T-helper 1 cell treated with Interleukin-12 subunit alpha and Interleukin-12 subunit beta and Interleukin-4 antibody, amounts not matched to agents 30 μg/mL and 1 μg/mL, for 36 hours (primary cell): ENCODE results near the gene CES4A.
"Not testable (repeated sequence)": the region's sequence is repeated elsewhere in the genome, so short reads cannot be mapped to it uniquely, and the experiment has no call there.

ENCODE experiments used
- H3K27ac Mint-ChIP-seq: one replicate; pipeline ENCODE4 v1.8.0; 2021; ENCODE audit warnings: mild to moderate bottlenecking, mixed read lengths
- H3K27me3 Mint-ChIP-seq: one replicate; pipeline ENCODE4 v1.8.0; 2021; ENCODE audit warnings: low read depth, mixed read lengths
- H3K36me3 Mint-ChIP-seq: one replicate; pipeline ENCODE4 v1.8.0; 2021; ENCODE audit warnings: low read depth, mixed read lengths
- H3K4me1 Mint-ChIP-seq: one replicate; pipeline ENCODE4 v1.8.0; 2021; ENCODE audit warnings: low read depth, mixed read lengths
- H3K4me3 Mint-ChIP-seq: one replicate; pipeline ENCODE4 v1.8.0; 2021; ENCODE audit warnings: mild to moderate bottlenecking, moderate library complexity, mixed read lengths
- H3K9me3 Mint-ChIP-seq: one replicate; pipeline ENCODE4 v1.8.0; 2021; ENCODE audit warnings: mixed read lengths

Gene CES4A

GRCh38 chr16:66991545-66992077 is 3.2 kb downstream of the CES4A start:
- Mint-ChIP-seq H3K4me3 (no peak overlapping the region), H3K9me3 (peaks cover 4% of the 10 kb centered on the region), H3K27me3 (no peaks in the 10 kb centered on the region), H3K36me3 (peaks cover 3% of the 10 kb centered on the region), H3K4me1 (peaks cover 15% of the 10 kb centered on the region), H3K27ac (no peak overlapping the region)

- H3K4me1 Mint-ChIP-seq, H3K36me3 Mint-ChIP-seq, H3K9me3 Mint-ChIP-seq, H3K27me3 Mint-ChIP-seq, H3K4me3 Mint-ChIP-seq, H3K27ac Mint-ChIP-seq: not testable (repeated sequence)
Measured at GRCh38 chr16:66993558-66993957, 5.2 kb downstream of the CES4A start.

GRCh38 chr16:66996324-66996982 is 8.1 kb downstream of the CES4A start:
- H3K27ac Mint-ChIP-seq = no peak overlapping the region
- H3K4me3 Mint-ChIP-seq = no peak overlapping the region
- H3K36me3 Mint-ChIP-seq = peaks cover 2% of the 10 kb centered on the region
- no peaks in the 10 kb centered on the region for H3K27me3 Mint-ChIP-seq
- H3K9me3 Mint-ChIP-seq = no peaks in the 10 kb centered on the region
- peaks cover 13% of the 10 kb centered on the region for H3K4me1 Mint-ChIP-seq

- peaks cover 17% of the 10 kb centered on the region for H3K4me1 Mint-ChIP-seq
- peaks cover 5% of the 10 kb centered on the region for H3K36me3 Mint-ChIP-seq
- H3K4me3 Mint-ChIP-seq = no peak overlapping the region
- no peaks in the 10 kb centered on the region for H3K27me3 Mint-ChIP-seq
- H3K27ac Mint-ChIP-seq = no peak overlapping the region
- no peaks in the 10 kb centered on the region for H3K9me3 Mint-ChIP-seq
Measured at GRCh38 chr16:66996983-66997358, 8.6 kb downstream of the CES4A start.

- Mint-ChIP-seq H3K4me3 (peak overlapping the region; percentile 70), H3K27me3 (no peaks in the 10 kb centered on the region), H3K27ac (peak overlapping the region; percentile 78), H3K9me3 (no peaks in the 10 kb centered on the region), H3K36me3 (peaks cover 20% of the 10 kb centered on the region), H3K4me1 (peaks cover 28% of the 10 kb centered on the region)
Measured at GRCh38 chr16:67000384-67001351, 12.3 kb downstream of the CES4A start.

- peak overlapping the region; percentile 16 for H3K4me3 Mint-ChIP-seq
- peaks cover 30% of the 10 kb centered on the region for H3K4me1 Mint-ChIP-seq
- H3K27me3 Mint-ChIP-seq = no peaks in the 10 kb centered on the region
- H3K36me3 Mint-ChIP-seq = peaks cover 23% of the 10 kb centered on the region
- no peaks in the 10 kb centered on the region for H3K9me3 Mint-ChIP-seq
- H3K27ac Mint-ChIP-seq = peak overlapping the region; percentile 27
Measured at GRCh38 chr16:67001726-67002125, 13.3 kb downstream of the CES4A start.

GRCh38 chr16:67006930-67007658 is 18.7 kb downstream of the CES4A start:
- Mint-ChIP-seq H3K4me1 (peaks cover 26% of the 10 kb centered on the region), H3K27me3 (no peaks in the 10 kb centered on the region), H3K4me3 (no peak overlapping the region), H3K9me3 (no peaks in the 10 kb centered on the region), H3K27ac (no peak overlapping the region), H3K36me3 (peaks cover 23% of the 10 kb centered on the region)

- Mint-ChIP-seq H3K27me3 (no peaks in the 10 kb centered on the region), H3K27ac (peak overlapping the region; percentile 42), H3K36me3 (peaks cover 12% of the 10 kb centered on the region), H3K4me1 (peaks cover 22% of the 10 kb centered on the region), H3K9me3 (no peaks in the 10 kb centered on the region), H3K4me3 (no peak overlapping the region)
Measured at GRCh38 chr16:67009158-67009557, 20.8 kb downstream of the CES4A start.

- Mint-ChIP-seq H3K27ac (no peak overlapping the region), H3K4me3 (no peak overlapping the region), H3K4me1 (peaks cover 35% of the 10 kb centered on the region), H3K9me3 (no peaks in the 10 kb centered on the region), H3K36me3 (peaks cover 6% of the 10 kb centered on the region), H3K27me3 (no peaks in the 10 kb centered on the region)
Measured at GRCh38 chr16:67011274-67011673, 22.9 kb downstream of the CES4A start.

GRCh38 chr16:67013233-67013822 is 24.9 kb downstream of the CES4A start:
- peak overlapping the region; percentile 68 for H3K27ac Mint-ChIP-seq
- H3K27me3 Mint-ChIP-seq = no peaks in the 10 kb centered on the region
- peak overlapping the region; percentile 81 for H3K4me3 Mint-ChIP-seq
- no peaks in the 10 kb centered on the region for H3K9me3 Mint-ChIP-seq
- H3K36me3 Mint-ChIP-seq = peaks cover 4% of the 10 kb centered on the region
- H3K4me1 Mint-ChIP-seq = peaks cover 43% of the 10 kb centered on the region

GRCh38 chr16:67013823-67014633 is 25.6 kb downstream of the CES4A start:
- Mint-ChIP-seq H3K4me3 (peak overlapping the region; percentile 90), H3K36me3 (peaks cover 2% of the 10 kb centered on the region), H3K9me3 (no peaks in the 10 kb centered on the region), H3K4me1 (peaks cover 43% of the 10 kb centered on the region), H3K27ac (peak overlapping the region; percentile 91), H3K27me3 (no peaks in the 10 kb centered on the region)

GRCh38 chr16:67014634-67015312 is 26.4 kb downstream of the CES4A start:
- Mint-ChIP-seq H3K4me1 (peaks cover 38% of the 10 kb centered on the region), H3K4me3 (peak overlapping the region; percentile 90), H3K27ac (peak overlapping the region; percentile 91)

GRCh38 chr16:67015313-67015731 is 26.9 kb downstream of the CES4A start:
- Mint-ChIP-seq H3K27me3 (no peaks in the 10 kb centered on the region), H3K9me3 (no peaks in the 10 kb centered on the region), H3K36me3 (no peaks in the 10 kb centered on the region), H3K4me1 (peaks cover 37% of the 10 kb centered on the region), H3K4me3 (no peak overlapping the region), H3K27ac (peak overlapping the region; percentile 91)

More at GRCh38 chr16:67014634-67015312, 26.4 kb downstream of the CES4A start:
- no peaks in the 10 kb centered on the region for H3K27me3 Mint-ChIP-seq
- H3K9me3 Mint-ChIP-seq = no peaks in the 10 kb centered on the region
- peaks cover 1% of the 10 kb centered on the region for H3K36me3 Mint-ChIP-seq
